IMR-90 (cell line): ENCODE data around the gene HTR2A.

Experiments used
- BHLHE40 ChIP-seq: fragments of 150-350 bp; IDR thresholded peaks from 2 replicates; pipeline ENCODE4 v1.6.1; 2016; ENCODE audit warnings: mild to moderate bottlenecking, low read depth, low read length
- MXI1 ChIP-seq: IDR thresholded peaks from 2 replicates; pipeline ENCODE4 v1.6.1; 2012; ENCODE audit warnings: low read depth, mild to moderate bottlenecking, low read length, moderate library complexity, borderline replicate concordance
- TF ChIP-seq, protein P1 (sequence below): conservative IDR thresholded peaks from 2 replicates; pipeline ENCODE4 v1.5.1; 2012; ENCODE audit warnings: mild to moderate bottlenecking, low read depth, low read length, improper control_type of control experiment

DNA sequence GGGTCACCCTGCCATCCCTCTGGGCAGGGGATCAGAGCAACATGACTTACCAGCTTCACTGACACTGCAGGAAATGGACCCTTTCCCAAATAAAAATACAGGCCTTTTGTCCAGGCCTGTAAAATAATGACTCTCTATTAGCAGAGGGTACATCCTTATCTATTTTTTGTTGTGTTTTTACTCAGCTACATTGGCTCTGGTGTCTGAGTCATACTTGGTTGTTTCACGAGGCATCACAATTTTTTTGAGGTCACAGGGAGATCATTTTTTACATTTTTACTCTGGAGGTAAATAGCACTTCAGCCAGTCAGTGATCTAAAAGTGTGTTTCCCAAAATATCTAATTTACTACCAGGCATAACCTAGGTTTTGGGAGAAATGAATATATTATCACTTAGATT is 6.9 kb upstream of the HTR2A start:
- no peak for TF ChIP-seq MXI1
- TF ChIP-seq, protein P1, sequence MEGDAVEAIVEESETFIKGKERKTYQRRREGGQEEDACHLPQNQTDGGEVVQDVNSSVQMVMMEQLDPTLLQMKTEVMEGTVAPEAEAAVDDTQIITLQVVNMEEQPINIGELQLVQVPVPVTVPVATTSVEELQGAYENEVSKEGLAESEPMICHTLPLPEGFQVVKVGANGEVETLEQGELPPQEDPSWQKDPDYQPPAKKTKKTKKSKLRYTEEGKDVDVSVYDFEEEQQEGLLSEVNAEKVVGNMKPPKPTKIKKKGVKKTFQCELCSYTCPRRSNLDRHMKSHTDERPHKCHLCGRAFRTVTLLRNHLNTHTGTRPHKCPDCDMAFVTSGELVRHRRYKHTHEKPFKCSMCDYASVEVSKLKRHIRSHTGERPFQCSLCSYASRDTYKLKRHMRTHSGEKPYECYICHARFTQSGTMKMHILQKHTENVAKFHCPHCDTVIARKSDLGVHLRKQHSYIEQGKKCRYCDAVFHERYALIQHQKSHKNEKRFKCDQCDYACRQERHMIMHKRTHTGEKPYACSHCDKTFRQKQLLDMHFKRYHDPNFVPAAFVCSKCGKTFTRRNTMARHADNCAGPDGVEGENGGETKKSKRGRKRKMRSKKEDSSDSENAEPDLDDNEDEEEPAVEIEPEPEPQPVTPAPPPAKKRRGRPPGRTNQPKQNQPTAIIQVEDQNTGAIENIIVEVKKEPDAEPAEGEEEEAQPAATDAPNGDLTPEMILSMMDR, result no peak
- no peak for TF ChIP-seq BHLHE40
